ENCODE results near the gene TARS3.

The TARS3 gene

DNA sequence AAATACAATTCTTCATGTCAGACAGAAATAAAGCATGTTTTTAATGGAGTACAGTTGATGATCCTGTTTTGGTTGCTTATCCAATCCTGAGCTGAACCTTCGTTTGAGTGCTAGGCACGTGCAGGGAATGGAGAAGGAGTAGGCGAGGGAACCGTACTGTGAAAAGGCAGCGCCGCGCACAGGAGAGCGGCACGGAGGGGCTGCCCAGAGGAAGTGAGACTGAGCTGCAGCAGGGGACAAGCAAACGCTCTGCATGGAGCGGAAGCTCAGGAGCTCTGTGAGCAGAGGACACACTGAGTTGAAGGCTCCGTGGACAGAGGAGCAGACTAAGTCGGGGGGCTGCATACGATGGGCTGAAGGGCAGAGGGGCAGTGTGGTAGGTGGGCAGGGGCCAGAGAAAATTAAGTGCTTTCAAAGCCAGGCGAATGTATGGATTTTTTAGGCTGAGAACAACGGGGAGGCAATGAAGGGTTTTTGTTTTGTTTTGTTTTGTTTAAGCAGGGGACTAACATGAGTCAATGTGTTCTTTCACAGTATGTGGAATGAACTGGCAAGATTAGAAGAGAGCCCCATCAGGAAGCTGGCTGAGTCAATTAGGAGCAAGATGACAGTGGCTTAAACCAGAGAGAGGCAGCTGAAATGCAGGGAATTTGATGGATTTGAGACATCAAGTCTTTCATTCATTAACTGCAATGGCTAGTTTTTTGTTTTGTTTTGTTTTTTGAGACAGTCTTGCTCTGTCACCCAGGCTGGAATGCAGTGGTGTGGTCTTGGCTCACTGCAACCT lies 48.3 kb downstream of the TARS3 start:
- Histone ChIP-seq H3K4me3 (ENCODE audit: low read length, poor library complexity, severe bottlenecking) (no peak overlapping the region), H3K9me2 (replicated peaks; ENCODE audit: low read depth, low read length) (no peaks in the 10 kb centered on the region), H3K4me2 (ENCODE audit: low read depth, low read length, poor library complexity, severe bottlenecking) (no peak overlapping the region), H3K79me2 (ENCODE audit: insufficient read depth, low read length) (no peaks in the 10 kb centered on the region), H3K4me1 (ENCODE audit: insufficient read depth, low read length, poor library complexity, severe bottlenecking) (peaks cover 5% of the 10 kb centered on the region), H2AFZ (ENCODE audit: low read length) (no peak overlapping the region), H3K9ac (ENCODE audit: low read depth, low read length, poor library complexity, severe bottlenecking) (no peak overlapping the region), H3K9me3 (ENCODE audit: insufficient read depth, low read depth, low read length) (no peaks in the 10 kb centered on the region), H3K27me3 (ENCODE audit: insufficient read depth, low read length, poor library complexity, severe bottlenecking) (no peaks in the 10 kb centered on the region), H3K36me3 (ENCODE audit: insufficient read depth, low read length) (0 out of 2 replicates have a peak, but pooled peaks cover 2% of the 10 kb centered on the region), H4K20me1 (ENCODE audit: insufficient read depth, low read length, poor library complexity, severe bottlenecking) (no peaks in the 10 kb centered on the region), H3F3A (ENCODE audit: low read depth) (no peaks in the 10 kb centered on the region)
- TF ChIP-seq, protein P1, sequence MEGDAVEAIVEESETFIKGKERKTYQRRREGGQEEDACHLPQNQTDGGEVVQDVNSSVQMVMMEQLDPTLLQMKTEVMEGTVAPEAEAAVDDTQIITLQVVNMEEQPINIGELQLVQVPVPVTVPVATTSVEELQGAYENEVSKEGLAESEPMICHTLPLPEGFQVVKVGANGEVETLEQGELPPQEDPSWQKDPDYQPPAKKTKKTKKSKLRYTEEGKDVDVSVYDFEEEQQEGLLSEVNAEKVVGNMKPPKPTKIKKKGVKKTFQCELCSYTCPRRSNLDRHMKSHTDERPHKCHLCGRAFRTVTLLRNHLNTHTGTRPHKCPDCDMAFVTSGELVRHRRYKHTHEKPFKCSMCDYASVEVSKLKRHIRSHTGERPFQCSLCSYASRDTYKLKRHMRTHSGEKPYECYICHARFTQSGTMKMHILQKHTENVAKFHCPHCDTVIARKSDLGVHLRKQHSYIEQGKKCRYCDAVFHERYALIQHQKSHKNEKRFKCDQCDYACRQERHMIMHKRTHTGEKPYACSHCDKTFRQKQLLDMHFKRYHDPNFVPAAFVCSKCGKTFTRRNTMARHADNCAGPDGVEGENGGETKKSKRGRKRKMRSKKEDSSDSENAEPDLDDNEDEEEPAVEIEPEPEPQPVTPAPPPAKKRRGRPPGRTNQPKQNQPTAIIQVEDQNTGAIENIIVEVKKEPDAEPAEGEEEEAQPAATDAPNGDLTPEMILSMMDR (conservative IDR thresholded peaks at IDR 0.05; ENCODE audit: low read length): no peak
- TF ChIP-seq EZH2phosphoT487 (IDR thresholded peaks at IDR 0.05; ENCODE audit: borderline replicate concordance): no peak

DNA sequence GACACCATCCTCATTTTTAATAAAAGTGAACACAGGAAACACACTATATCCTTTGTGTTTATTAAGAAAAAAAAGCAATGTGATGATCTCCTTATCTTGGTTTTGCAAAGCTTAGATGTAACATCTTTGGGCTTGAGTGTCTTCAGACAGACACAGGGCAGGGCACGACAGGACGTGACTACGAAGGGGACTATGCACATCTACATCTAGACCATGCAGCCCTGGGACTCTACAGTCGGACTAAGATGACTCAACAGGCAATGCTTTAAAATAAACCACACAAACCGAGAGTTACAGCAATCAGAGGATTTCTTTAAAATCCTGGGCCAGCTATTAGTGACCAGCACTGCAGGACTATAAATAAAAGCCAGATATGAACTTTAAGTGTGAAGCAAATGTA lies 49.3 kb downstream of the TARS3 start:
- no peaks in the 10 kb centered on the region for H3F3A ChIP-seq (ENCODE audit: low read depth)
- no peak overlapping the region for H3K4me3 ChIP-seq (ENCODE audit: low read length, poor library complexity, severe bottlenecking)
- no peak overlapping the region for H2AFZ ChIP-seq (ENCODE audit: low read length)
- no peaks in the 10 kb centered on the region for H3K79me2 ChIP-seq (ENCODE audit: insufficient read depth, low read length)
- H3K4me2 ChIP-seq (ENCODE audit: low read depth, low read length, poor library complexity, severe bottlenecking): no peak overlapping the region
- no peaks in the 10 kb centered on the region for H3K9me2 ChIP-seq (replicated peaks; ENCODE audit: low read depth, low read length)
- peaks cover 5% of the 10 kb centered on the region for H3K4me1 ChIP-seq (ENCODE audit: insufficient read depth, low read length, poor library complexity, severe bottlenecking)
- H3K36me3 ChIP-seq (ENCODE audit: insufficient read depth, low read length): 0 out of 2 replicates have a peak, but pooled peaks cover 2% of the 10 kb centered on the region
- H3K27me3 ChIP-seq (ENCODE audit: insufficient read depth, low read length, poor library complexity, severe bottlenecking): no peaks in the 10 kb centered on the region
- TF ChIP-seq, protein P1 (conservative IDR thresholded peaks at IDR 0.05; ENCODE audit: low read length): no peak
- TF ChIP-seq EZH2phosphoT487 (IDR thresholded peaks at IDR 0.05; ENCODE audit: borderline replicate concordance): no peak
- no peak overlapping the region for H3K9ac ChIP-seq (ENCODE audit: low read depth, low read length, poor library complexity, severe bottlenecking)
- H3K9me3 ChIP-seq (ENCODE audit: insufficient read depth, low read depth, low read length): no peaks in the 10 kb centered on the region
- no peaks in the 10 kb centered on the region for H4K20me1 ChIP-seq (ENCODE audit: insufficient read depth, low read length, poor library complexity, severe bottlenecking)

DNA sequence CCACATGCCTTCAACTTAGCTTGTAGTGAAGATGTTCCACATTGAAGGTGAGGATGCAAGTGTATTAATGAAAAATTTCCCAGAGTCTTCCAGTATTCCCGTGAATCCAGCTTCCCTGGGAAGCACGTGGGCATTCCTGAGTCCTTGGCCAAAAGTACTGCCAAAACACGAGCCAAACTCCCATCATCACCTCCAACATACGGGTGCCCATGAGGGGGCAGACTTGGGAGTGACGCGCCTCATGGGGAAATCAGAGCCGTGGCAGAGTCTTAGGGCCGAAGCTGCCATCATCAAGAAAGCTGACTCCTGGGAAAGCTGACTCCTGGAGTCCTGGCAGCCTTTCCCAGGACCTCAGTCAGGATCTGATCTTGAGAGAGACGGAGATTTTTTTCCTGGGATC lies 52.0 kb downstream of the TARS3 start:
- Histone ChIP-seq H4K20me1 (ENCODE audit: insufficient read depth, low read length, poor library complexity, severe bottlenecking) (no peaks in the 10 kb centered on the region), H3K4me2 (ENCODE audit: low read depth, low read length, poor library complexity, severe bottlenecking) (no peak overlapping the region), H2AFZ (ENCODE audit: low read length) (no peak overlapping the region), H3K9me3 (ENCODE audit: insufficient read depth, low read depth, low read length) (no peaks in the 10 kb centered on the region; the same call in 1 of the 2 replicates), H3K79me2 (ENCODE audit: insufficient read depth, low read length) (no peaks in the 10 kb centered on the region), H3K36me3 (ENCODE audit: insufficient read depth, low read length) (0 out of 2 replicates have a peak, but pooled peaks cover 2% of the 10 kb centered on the region), H3F3A (ENCODE audit: low read depth) (no peaks in the 10 kb centered on the region), H3K4me1 (ENCODE audit: insufficient read depth, low read length, poor library complexity, severe bottlenecking) (peaks cover 5% of the 10 kb centered on the region), H3K27me3 (ENCODE audit: insufficient read depth, low read length, poor library complexity, severe bottlenecking) (no peaks in the 10 kb centered on the region), H3K9me2 (replicated peaks; ENCODE audit: low read depth, low read length) (no peaks in the 10 kb centered on the region), H3K4me3 (ENCODE audit: low read length, poor library complexity, severe bottlenecking) (no peak overlapping the region), H3K9ac (ENCODE audit: low read depth, low read length, poor library complexity, severe bottlenecking) (no peak overlapping the region)
- no peak for TF ChIP-seq EZH2phosphoT487 (IDR thresholded peaks at IDR 0.05; ENCODE audit: borderline replicate concordance)
- TF ChIP-seq, protein P1 (conservative IDR thresholded peaks at IDR 0.05; ENCODE audit: low read length): no peak; the same call in 1 of the 2 replicates
